WTC11 (cell line): ENCODE data around the gene TMEM59L. TPM values are rescaled to one million over a fixed set of nuclear protein-coding genes. Genes with fewer than 3 reads are reported as not detected.

Experiments used
- ATAC-seq: fragments of 200-7000 bp; cut with Tn5 transposase; 2 replicates; pipeline ENCODE4 v1.10.0; 2021; ENCODE audit warnings: mild to moderate bottlenecking, moderate library complexity
- CTCF ChIA-PET: fragments of 300-600 bp; sonication (Branson Sonifier 250); formaldehyde crosslinking; loops from one replicate; lab custom pipeline; 2021; ENCODE audit warnings: antibody characterized with exemption; lab: Charles Lee
- POLR2A ChIA-PET: fragments of 350-600 bp; sonication (Branson Sonifier 250); formaldehyde crosslinking; loops from one replicate; lab custom pipeline; 2021; ENCODE audit warnings: antibody characterized with exemption; lab: Charles Lee
- DNase-seq: peaks from one replicate; pipeline ENCODE4 v3.0.0; 2021; ENCODE audit warnings: low spot score
- H3K27ac Mint-ChIP-seq: 2 replicates; pipeline ENCODE4 v1.8.0; 2021; ENCODE audit warnings: mixed read lengths
- H3K27me3 Mint-ChIP-seq: 2 replicates; pipeline ENCODE4 v1.8.0; 2021; ENCODE audit warnings: low read depth, mild to moderate bottlenecking, moderate library complexity, mixed read lengths
- H3K36me3 Mint-ChIP-seq: 2 replicates; pipeline ENCODE4 v1.8.0; 2021; ENCODE audit warnings: mixed read lengths
- H3K4me1 Mint-ChIP-seq: 2 replicates; pipeline ENCODE4 v1.8.0; 2022; ENCODE audit warnings: mixed read lengths
- H3K4me3 Mint-ChIP-seq: 2 replicates; pipeline ENCODE4 v1.8.0; 2021; ENCODE audit warnings: mild to moderate bottlenecking, moderate library complexity, mixed read lengths
- H3K9me3 Mint-ChIP-seq: 2 replicates; pipeline ENCODE4 v1.8.0; 2021; ENCODE audit warnings: mixed read lengths
- CTCF ChIP-seq: fragments of 200-600 bp; IDR thresholded peaks from 2 replicates; pipeline ENCODE4 v1.8.0; 2022; ENCODE audit warnings: antibody characterized with exemption
- IRF1 ChIP-seq: sonication (generic); formaldehyde crosslinking; IDR thresholded peaks from 2 replicates; pipeline ENCODE4 v1.8.0; 2023; ENCODE audit warnings: missing genetic modification reagents
- MAX ChIP-seq: sonication (generic); formaldehyde crosslinking; IDR thresholded peaks from 2 replicates; pipeline ENCODE4 v1.8.0; 2022; ENCODE audit warnings: mild to moderate bottlenecking, missing genetic modification reagents
- NFE2L1 ChIP-seq: sonication (generic); formaldehyde crosslinking; IDR thresholded peaks from 2 replicates; pipeline ENCODE4 v1.8.1; 2023; ENCODE audit warnings: missing genetic modification reagents
- PRDM15 ChIP-seq: sonication (generic); formaldehyde crosslinking; IDR thresholded peaks from 2 replicates; pipeline ENCODE4 v1.8.0; 2022; ENCODE audit warnings: missing genetic modification reagents
- ZNF121 ChIP-seq: sonication (generic); formaldehyde crosslinking; IDR thresholded peaks from 2 replicates; pipeline ENCODE4 v1.8.0; 2023; ENCODE audit warnings: missing genetic modification reagents
- ZNF396 ChIP-seq: fragments of 250-450 bp; sonication (Bioruptor Pico); IDR thresholded peaks from 2 replicates; pipeline ENCODE4 v1.8.0; 2021; ENCODE audit warnings: mild to moderate bottlenecking, moderate library complexity, borderline replicate concordance
- total RNA-seq: library from RNA; stranded (reverse); gene quantifications from 3 replicates; pipeline ENCODE4 v1.2.3, GENCODE V29; 2021
- TF ChIP-seq, protein P1 (sequence below): fragments of 250-450 bp; sonication (Bioruptor Pico); IDR thresholded peaks from 2 replicates; pipeline ENCODE4 v2.1.2; 2022; ENCODE audit warnings: mild to moderate bottlenecking, moderate library complexity
- TF ChIP-seq, protein P2 (sequence below): sonication (generic); formaldehyde crosslinking; IDR thresholded peaks from 2 replicates; pipeline ENCODE4 v1.8.0; 2023; ENCODE audit warnings: mild to moderate bottlenecking, missing genetic modification reagents

TMEM59L gene
- total RNA-seq, 1 experiment from 2014 or later: 14.8 TPM

- no peaks in the 10 kb centered on the region for H3K9me3 Mint-ChIP-seq
These were observed 39.1 kb downstream of the TMEM59L start for GRCh38 chr19:18651733-18652132.

GRCh38 chr19:18653853-18654252, 41.2 kb downstream of the TMEM59L start:
- ChIA-PET POLR2A (no interaction called here), CTCF (no interaction called here)
- H3K4me3 Mint-ChIP-seq: no peak overlapping the region
- DNase-seq: no peak
- no peaks in the 10 kb centered on the region for H3K36me3 Mint-ChIP-seq
- H3K4me1 Mint-ChIP-seq: peaks cover 34% of the 10 kb centered on the region
- no peak for ATAC-seq
- H3K27me3 Mint-ChIP-seq: no peaks in the 10 kb centered on the region
- no peaks in the 10 kb centered on the region for H3K9me3 Mint-ChIP-seq
- H3K27ac Mint-ChIP-seq: no peak overlapping the region
- TF ChIP-seq MAX (CRISPR knock-in tag): no peak
- no peak for TF ChIP-seq ZNF121
- no peak for TF ChIP-seq PRDM15 (CRISPR knock-in tag)
- no peak for TF ChIP-seq NFE2L1 (CRISPR knock-in tag)
- TF ChIP-seq, protein P1, sequence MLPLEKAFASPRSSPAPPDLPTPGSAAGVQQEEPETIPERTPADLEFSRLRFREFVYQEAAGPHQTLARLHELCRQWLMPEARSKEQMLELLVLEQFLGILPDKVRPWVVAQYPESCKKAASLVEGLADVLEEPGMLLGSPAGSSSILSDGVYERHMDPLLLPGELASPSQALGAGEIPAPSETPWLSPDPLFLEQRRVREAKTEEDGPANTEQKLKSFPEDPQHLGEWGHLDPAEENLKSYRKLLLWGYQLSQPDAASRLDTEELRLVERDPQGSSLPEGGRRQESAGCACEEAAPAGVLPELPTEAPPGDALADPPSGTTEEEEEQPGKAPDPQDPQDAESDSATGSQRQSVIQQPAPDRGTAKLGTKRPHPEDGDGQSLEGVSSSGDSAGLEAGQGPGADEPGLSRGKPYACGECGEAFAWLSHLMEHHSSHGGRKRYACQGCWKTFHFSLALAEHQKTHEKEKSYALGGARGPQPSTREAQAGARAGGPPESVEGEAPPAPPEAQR (CRISPR knock-in tag): no peak

More at GRCh38 chr19:18651733-18652132, 39.1 kb downstream of the TMEM59L start:
- CTCF ChIA-PET: interaction anchor here (0.7 to 1.8 kb wide), 4 partner anchors 58 to 130 kb away, joined by 3 to 6 read pairs (median 4); no protein-coding TSS in a partner anchor
- DNase-seq: no peak
- TF ChIP-seq MAX (CRISPR knock-in tag) (no peak), CTCF (no peak), IRF1 (no peak), ZNF396 (CRISPR knock-in tag) (no peak), ZNF121 (0 out of 2 replicates have a peak, but pooled peaks have one; percentile 42)
- TF ChIP-seq, protein P1 (CRISPR knock-in tag): no peak
- TF ChIP-seq, protein P2, sequence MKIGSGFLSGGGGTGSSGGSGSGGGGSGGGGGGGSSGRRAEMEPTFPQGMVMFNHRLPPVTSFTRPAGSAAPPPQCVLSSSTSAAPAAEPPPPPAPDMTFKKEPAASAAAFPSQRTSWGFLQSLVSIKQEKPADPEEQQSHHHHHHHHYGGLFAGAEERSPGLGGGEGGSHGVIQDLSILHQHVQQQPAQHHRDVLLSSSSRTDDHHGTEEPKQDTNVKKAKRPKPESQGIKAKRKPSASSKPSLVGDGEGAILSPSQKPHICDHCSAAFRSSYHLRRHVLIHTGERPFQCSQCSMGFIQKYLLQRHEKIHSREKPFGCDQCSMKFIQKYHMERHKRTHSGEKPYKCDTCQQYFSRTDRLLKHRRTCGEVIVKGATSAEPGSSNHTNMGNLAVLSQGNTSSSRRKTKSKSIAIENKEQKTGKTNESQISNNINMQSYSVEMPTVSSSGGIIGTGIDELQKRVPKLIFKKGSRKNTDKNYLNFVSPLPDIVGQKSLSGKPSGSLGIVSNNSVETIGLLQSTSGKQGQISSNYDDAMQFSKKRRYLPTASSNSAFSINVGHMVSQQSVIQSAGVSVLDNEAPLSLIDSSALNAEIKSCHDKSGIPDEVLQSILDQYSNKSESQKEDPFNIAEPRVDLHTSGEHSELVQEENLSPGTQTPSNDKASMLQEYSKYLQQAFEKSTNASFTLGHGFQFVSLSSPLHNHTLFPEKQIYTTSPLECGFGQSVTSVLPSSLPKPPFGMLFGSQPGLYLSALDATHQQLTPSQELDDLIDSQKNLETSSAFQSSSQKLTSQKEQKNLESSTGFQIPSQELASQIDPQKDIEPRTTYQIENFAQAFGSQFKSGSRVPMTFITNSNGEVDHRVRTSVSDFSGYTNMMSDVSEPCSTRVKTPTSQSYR (CRISPR knock-in tag): no peak
- TF ChIP-seq, all 79 proteins: peak for 1
- Mint-ChIP-seq H3K36me3 (no peaks in the 10 kb centered on the region), H3K4me3 (no peak overlapping the region), H3K27ac (peak overlapping the region; percentile 50), H3K27me3 (no peaks in the 10 kb centered on the region), H3K4me1 (peaks cover 30% of the 10 kb centered on the region)
- POLR2A ChIA-PET: no interaction called here
- no peak for ATAC-seq
